Osteoblast (primary cell): ENCODE results near the gene OTOG. TPM values are rescaled to one million over a fixed set of nuclear protein-coding genes. Genes with fewer than 3 reads are reported as not detected.
A peak's percentile ranks its signal among the peaks of the same experiment; 100 is the strongest.

Experiments
- DNase-seq: peaks from one replicate; pipeline ENCODE4 v3.0.0; 2011; ENCODE audit warnings: low spot score, mixed read lengths; ENCODE audit not compliant: insufficient read length; ENCODE audit errors: missing footprints
- H2AFZ ChIP-seq: 2 replicates; pipeline ENCODE4 v1.6.0; 2011; ENCODE audit warnings: mild to moderate bottlenecking, low read length
- H3K27ac ChIP-seq: 2 replicates; pipeline ENCODE4 v1.5.1; 2011; ENCODE audit warnings: mild to moderate bottlenecking, low read depth, low read length, moderate library complexity
- H3K27me3 ChIP-seq: 2 replicates; pipeline ENCODE4 v1.6.0; 2012; ENCODE audit warnings: mild to moderate bottlenecking, control low read depth, inconsistent platforms, low read length, moderate library complexity; ENCODE audit not compliant: insufficient read depth
- H3K36me3 ChIP-seq: 2 replicates; pipeline ENCODE4 v1.5.1; 2011; ENCODE audit warnings: mild to moderate bottlenecking, low read length, control low read depth, moderate library complexity; ENCODE audit not compliant: insufficient read depth
- H3K4me1 ChIP-seq: 2 replicates; pipeline ENCODE4 v1.5.1; 2011; ENCODE audit warnings: mild to moderate bottlenecking, low read length, control low read depth, moderate library complexity; ENCODE audit not compliant: insufficient read depth
- H3K4me2 ChIP-seq: 2 replicates; pipeline ENCODE4 v1.6.0; 2011; ENCODE audit warnings: mild to moderate bottlenecking, low read length; ENCODE audit not compliant: insufficient read depth
- H3K4me3 ChIP-seq: fragments of 200-600 bp; sonication (generic); 3 replicates; pipeline ENCODE4 v1.5.1; 2012; ENCODE audit warnings: mild to moderate bottlenecking, low read length, inconsistent platforms; ENCODE audit not compliant: insufficient read depth
- H3K79me2 ChIP-seq: 2 replicates; pipeline ENCODE4 v1.6.0; 2012; ENCODE audit warnings: mild to moderate bottlenecking, low read length, control low read depth, inconsistent platforms; ENCODE audit not compliant: insufficient read depth
- H3K9me3 ChIP-seq: 2 replicates; pipeline ENCODE4 v1.5.1; 2011; ENCODE audit warnings: low read depth, low read length, control low read depth
- H4K20me1 ChIP-seq: 2 replicates; pipeline ENCODE4 v1.6.0; 2012; ENCODE audit warnings: mild to moderate bottlenecking, low read length, control low read depth; ENCODE audit not compliant: insufficient read depth
- CTCF ChIP-seq: IDR thresholded peaks from 2 replicates; pipeline ENCODE4 v1.5.1; 2011; ENCODE audit warnings: mild to moderate bottlenecking, low read depth, low read length, moderate library complexity; ENCODE audit errors: extremely low read depth
- total RNA-seq: library from RNA; depleted of rRNA; stranded (reverse); fragments of >200 nt; gene quantifications from 2 replicates; pipeline ENCODE4 v1.2.3, GENCODE V29; 2012

OTOG gene
- total RNA-seq, 1 donor: not detected

GRCh38 chr11:17607083-17607429 lies 60.0 kb downstream of the OTOG start:
- DNase-seq: no peak
- Histone ChIP-seq H3K79me2 (no peaks in the 10 kb centered on the region), H2AFZ (no peak overlapping the region), H3K4me2 (no peak overlapping the region), H4K20me1 (no peaks in the 10 kb centered on the region), H3K27ac (no peak overlapping the region), H3K36me3 (no peaks in the 10 kb centered on the region), H3K4me3 (no peak overlapping the region), H3K27me3 (no peaks in the 10 kb centered on the region), H3K9me3 (no peaks in the 10 kb centered on the region), H3K4me1 (no peaks in the 10 kb centered on the region)
- TF ChIP-seq CTCF: no peak

GRCh38 chr11:17607591-17608570 lies 60.8 kb downstream of the OTOG start:
- Histone ChIP-seq H2AFZ (no peak overlapping the region), H3K36me3 (no peaks in the 10 kb centered on the region), H3K79me2 (no peaks in the 10 kb centered on the region), H3K4me1 (no peaks in the 10 kb centered on the region), H3K4me2 (no peak overlapping the region), H4K20me1 (no peaks in the 10 kb centered on the region), H3K9me3 (no peaks in the 10 kb centered on the region), H3K4me3 (no peak overlapping the region), H3K27me3 (no peaks in the 10 kb centered on the region), H3K27ac (no peak overlapping the region)
- peak; percentile 74 for DNase-seq
- TF ChIP-seq CTCF: no peak

GRCh38 chr11:17608821-17609220 lies 61.8 kb downstream of the OTOG start:
- H3K27me3 ChIP-seq: no peaks in the 10 kb centered on the region
- no peaks in the 10 kb centered on the region for H4K20me1 ChIP-seq
- H3K27ac ChIP-seq: no peak overlapping the region
- TF ChIP-seq CTCF: no peak
- H3K4me2 ChIP-seq: no peak overlapping the region
- DNase-seq: no peak
- H2AFZ ChIP-seq: no peak overlapping the region
- no peaks in the 10 kb centered on the region for H3K36me3 ChIP-seq
- no peaks in the 10 kb centered on the region for H3K79me2 ChIP-seq
- no peaks in the 10 kb centered on the region for H3K9me3 ChIP-seq
- H3K4me1 ChIP-seq: no peaks in the 10 kb centered on the region
- H3K4me3 ChIP-seq: no peak overlapping the region

- H3K27me3 ChIP-seq: peaks cover 5% of the 10 kb centered on the region
- no peak overlapping the region for H2AFZ ChIP-seq
- H4K20me1 ChIP-seq: no peaks in the 10 kb centered on the region
- no peaks in the 10 kb centered on the region for H3K4me1 ChIP-seq
- no peaks in the 10 kb centered on the region for H3K79me2 ChIP-seq
- H3K36me3 ChIP-seq: no peaks in the 10 kb centered on the region
- H3K27ac ChIP-seq: no peak overlapping the region
- no peak overlapping the region for H3K4me2 ChIP-seq
- H3K9me3 ChIP-seq: no peaks in the 10 kb centered on the region
- no peak overlapping the region for H3K4me3 ChIP-seq
- peak; percentile 84 for DNase-seq
- TF ChIP-seq CTCF: no peak
Observed at GRCh38 chr11:17609291-17610084, 62.4 kb downstream of the OTOG start.
